ENCODE data around the gene GNA12.

DNA sequence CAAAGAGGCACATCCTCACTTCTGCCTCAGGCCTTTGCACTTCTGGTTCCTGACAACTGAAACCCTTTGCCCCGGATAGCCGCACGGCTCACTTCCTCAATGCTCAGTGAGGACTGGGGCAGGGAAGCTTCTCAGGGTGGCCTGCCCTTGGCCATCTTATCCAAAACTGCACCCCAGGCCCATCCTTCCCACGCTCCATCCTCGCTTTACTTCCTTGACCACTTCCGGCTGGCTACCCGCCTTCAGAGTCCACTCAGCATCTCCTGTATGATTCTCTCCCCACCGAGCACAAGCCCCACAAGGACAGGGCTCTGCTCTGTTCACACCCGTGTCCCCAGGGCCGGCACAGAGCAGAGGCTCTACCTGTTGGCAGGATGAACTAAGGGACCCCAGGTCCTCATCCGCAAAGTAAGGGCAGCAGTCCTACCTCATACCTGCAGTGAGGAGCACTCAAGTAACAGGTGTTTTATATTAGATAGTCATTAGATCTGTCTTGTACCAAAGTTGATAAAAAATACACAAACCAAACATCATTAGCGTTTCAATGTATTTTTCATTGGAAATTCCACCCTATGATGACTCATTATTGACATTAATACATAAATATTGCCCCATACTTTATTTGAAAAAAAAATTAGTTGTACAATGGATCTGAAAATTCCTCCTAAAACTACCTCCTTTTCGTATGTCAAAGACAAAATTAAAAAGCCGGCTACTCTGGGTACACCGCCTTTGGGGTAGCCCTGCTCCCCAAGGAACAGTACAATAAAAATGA is 35.0 kb downstream of the GNA12 start:
- TF ChIP-seq EZH2phosphoT487 (IDR thresholded peaks at IDR 0.05; ENCODE audit: insufficient read depth, low read depth) = no peak
- no peak for TF ChIP-seq EZH2 (IDR thresholded peaks at IDR 0.05; ENCODE audit: insufficient read depth, poor library complexity, severe bottlenecking)

Measured in GM23248 (cell line).